ENCODE results near the gene ERC2.

ERC2 gene

DNA sequence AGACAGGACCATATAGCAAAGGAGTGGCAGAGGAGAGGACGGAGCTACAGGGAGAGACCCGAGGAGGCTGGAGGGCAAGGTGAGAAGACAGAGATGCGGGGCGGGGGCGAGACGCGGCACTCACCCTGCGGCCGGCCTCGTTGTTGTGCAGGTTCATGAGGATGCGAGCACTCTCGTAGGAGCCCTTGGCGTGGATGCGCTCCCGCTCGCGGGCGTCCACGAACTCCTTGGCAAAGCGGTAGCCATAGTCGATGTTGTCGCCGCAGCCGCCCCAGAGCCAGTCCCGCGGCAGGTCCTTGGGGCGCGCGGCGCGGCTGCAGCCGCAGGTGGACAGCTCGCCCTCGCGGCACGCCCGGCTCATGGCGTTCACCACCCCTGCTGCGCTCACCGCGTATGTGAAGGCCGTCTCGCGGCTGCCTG is 994.0 kb downstream of the ERC2 start:
- DNase-seq (ENCODE audit: low read depth): no peak

DNA sequence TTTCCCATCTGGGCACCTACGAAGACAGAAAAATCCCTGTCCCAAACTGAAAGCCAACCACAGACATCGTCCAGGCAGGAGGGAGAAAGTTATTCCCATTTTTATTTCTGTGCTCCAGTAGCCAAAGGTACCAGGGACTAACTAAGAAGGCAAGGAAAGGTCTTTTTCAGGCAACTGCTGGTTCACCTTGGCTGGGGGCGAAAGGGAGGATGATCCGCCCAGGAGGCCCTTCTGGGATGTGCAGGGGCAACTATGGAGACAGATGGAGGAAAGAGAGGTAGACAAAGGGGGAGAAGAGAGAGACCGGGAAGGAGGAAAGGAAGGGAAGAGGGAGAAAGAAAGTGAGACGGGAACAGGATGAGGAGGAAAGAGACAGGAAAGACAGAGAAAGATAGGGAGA is 994.5 kb downstream of the ERC2 start:
- no peak for DNase-seq (ENCODE audit: low read depth)

DNA sequence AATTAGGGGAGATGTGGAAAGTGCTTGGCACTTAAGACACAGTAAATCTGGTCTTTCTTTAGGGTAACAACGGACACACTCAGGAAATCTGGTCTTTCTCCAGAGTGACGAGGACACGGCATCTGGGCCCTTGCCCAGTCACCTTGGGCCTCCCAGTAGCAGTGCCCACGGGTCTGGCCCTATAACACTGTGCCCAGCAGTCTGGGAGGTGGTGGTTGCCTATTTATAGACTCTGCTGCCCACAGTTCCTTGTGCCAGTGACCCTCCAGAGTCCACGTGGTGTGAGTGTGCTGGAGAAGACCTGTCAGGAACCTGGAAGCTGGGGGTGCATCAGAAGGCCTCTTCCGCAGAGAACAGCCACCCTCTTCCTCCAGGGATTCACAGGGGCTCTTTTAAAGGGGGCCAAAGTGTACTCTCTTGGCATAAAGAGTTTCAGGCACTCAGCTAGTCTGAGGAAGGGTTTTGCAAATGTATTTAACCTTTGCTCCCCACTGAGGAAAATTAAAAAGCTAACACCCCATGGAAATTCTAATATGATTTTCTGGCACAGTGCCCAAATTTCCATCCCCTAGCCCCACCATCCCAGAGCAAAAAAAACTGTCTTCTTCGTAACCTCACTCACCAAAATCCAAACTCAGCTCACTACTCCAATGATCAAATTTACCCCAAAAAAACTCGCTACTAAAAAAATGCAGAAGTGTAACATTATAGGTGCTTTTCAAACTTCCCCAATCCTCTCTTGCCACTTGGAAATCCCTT is 996.6 kb downstream of the ERC2 start:
- no peak for DNase-seq (ENCODE audit: low read depth)

DNA sequence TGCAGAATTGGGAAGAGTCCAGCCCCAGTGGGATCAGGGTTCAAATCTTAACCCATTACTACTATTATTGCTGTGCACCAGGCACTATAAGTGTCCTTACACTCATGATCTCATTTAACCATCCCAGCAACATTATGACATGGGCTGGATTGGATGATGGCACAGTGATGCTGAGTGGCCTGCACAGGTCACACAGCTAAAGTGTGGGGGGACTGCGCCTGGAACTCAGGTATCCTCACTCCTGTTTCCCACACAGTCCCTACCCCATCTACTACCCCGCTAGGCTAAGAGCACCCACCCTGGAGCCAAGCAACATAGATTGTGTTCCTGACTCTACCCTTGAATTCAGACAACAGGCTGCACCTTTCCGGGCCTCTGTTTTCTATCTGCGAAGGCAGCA is 997.2 kb downstream of the ERC2 start:
- no peak for DNase-seq (ENCODE audit: low read depth)

DNA sequence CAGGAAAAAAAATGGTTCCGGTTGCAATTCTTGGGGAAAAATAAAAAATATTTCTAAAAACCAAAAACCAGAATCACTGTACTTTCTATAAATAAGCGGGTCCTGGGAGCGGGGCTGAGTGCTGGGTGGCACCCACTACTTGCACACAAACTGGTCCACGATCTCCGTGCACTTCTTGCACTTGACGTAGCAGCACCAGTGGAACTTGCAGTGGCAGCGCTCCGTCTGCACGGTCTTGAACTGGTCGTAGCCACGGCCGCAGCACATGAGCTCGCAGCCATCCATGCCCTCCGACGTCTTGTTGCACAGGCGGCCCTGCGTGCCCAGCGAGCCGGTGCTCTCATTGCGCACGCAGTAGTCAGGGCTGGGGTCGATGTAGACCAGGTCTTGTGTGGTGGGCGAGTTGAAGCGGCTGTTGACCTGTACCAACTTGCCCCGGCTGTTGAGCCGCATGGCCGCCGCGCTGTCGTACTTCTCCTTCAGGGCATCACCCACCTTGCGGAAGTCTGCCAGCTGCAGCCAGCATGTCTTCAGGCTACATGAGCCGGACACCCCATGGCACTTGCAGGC is 998.2 kb downstream of the ERC2 start:
- DNase-seq (ENCODE audit: low read depth): no peak

DNA sequence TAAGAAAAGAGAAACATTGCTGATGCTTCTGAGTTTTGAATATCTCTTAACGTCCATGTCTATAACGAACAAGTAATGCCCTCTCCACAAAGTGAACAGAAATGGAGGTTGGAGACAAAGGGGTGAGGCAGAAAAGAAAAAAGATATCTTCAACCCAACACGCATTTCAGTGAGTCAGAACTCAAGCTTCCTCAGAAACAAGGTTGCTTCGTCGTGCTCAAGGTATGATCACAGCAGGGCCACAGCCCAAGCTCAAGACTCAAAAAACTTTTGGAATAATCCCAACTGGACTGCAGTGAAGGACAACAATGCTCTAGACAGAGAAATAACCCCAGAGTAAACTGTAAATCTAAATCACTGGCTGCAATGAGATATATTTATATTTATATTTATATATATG is 1000.0 kb downstream of the ERC2 start:
- peak; percentile 85 for DNase-seq (ENCODE audit: low read depth)

DNA sequence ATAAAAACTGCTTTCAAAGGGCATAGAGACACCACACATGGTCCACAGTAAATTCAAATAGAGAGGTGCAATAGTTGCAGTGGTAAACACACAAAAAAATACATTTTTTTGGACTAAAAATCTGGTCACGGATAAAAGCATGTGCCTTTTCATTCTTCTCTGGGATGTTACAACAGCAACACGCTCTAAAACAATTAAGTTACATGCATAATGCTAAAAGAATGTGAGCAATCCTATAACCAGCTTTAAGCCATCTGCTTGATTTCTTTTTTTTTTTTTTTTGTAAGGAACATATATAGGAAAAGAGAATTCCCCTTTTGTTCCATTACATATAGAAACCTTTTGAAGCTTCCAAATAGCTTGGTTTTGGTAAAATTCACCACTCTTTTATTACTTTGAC is 1001.2 kb downstream of the ERC2 start:
- peak; percentile 74 for DNase-seq (ENCODE audit: low read depth)

DNA sequence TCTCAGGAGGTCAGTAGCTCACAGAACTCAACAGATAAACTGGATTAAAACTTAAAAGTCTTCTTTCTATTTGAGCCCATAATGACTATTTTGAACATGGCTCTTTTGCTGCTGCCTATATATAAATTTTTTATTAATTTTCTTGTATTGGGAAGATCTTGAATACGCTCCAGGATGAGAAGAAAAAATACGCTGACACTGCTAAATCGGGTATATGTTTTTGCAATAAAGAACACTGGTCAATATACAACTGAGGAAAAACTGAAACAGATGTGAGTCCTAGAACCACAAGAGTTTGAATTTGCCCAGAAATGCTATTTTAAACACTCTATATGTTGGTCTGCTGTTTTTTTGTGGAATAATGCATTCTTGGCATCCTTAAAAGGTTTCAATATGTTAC is 1001.7 kb downstream of the ERC2 start:
- no peak for DNase-seq (ENCODE audit: low read depth)

DNA sequence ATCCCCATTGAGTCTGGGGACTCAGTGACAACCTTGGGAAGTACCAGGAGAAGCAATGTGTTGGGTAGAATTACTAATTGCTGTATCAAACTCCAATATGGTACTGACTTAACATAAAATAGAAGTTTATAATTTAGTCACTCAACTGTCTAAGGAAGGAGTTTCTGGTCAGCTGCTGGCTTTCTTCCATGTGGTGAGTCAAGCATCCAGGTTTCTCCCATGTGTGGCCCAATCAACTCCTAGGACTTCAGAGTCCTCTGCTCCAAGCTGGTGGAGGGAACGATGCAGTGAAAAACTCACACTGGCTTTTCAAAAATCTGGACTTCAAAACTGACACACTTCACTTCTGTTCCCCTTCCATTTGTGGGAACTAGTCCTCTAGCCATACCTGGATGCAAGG is 1006.4 kb downstream of the ERC2 start:
- DNase-seq (ENCODE audit: low read depth): peak; percentile 79

DNA sequence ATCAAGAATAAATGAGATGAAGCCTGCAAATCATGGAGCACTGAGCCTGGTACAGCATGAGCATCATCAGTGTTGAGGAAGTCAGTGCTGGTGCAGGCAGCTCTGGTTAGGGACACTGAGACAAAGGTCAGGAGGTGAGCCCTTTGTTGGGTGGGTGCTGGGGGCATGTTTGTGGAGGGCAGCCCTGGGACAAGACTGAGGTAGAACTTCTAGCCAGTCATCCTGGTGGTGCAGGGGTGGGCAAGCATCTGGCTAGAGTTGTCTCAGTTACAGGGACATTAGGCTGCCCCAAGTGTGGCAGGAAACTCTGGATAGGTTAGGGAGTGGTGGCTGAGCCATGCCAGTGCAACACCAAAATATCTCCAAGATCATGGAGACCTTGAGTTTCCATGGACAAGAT is 1008.4 kb downstream of the ERC2 start:
- DNase-seq (ENCODE audit: low read depth): no peak
